ENCODE data around the gene STIL.
A peak's percentile ranks its signal among the peaks of the same experiment; 100 is the strongest.
"Not testable (repeated sequence)": the region's sequence is repeated elsewhere in the genome, so short reads cannot be mapped to it uniquely, and the experiment has no call there.

The STIL gene

GRCh38 chr1:47333922-47334764 lies 20.2 kb upstream of the STIL start:
- peak; percentile 83 for DNase-seq (ENCODE audit: insufficient read length)
- no peak; the same call in 1 of the 2 replicates for TF ChIP-seq POLR2AphosphoS5 (IDR thresholded peaks at IDR 0.05; ENCODE audit: low read depth, low read length)
- peak; percentile 70; the same call in 1 of the 2 replicates for TF ChIP-seq POLR2A (IDR thresholded peaks at IDR 0.05; ENCODE audit: low read depth, low read length)
- 0 out of 2 replicates have a peak, but pooled peaks have one; percentile 10 for TF ChIP-seq TAF1 (IDR thresholded peaks at IDR 0.05; ENCODE audit: borderline replicate concordance, low read depth, low read length)
- no peak for FAIRE-seq

- peak; percentile 71 for DNase-seq (ENCODE audit: insufficient read length)
- FAIRE-seq, result peak; percentile 94
- TF ChIP-seq POLR2A (IDR thresholded peaks at IDR 0.05; ENCODE audit: low read depth, low read length) (peak; percentile 76), TAF1 (IDR thresholded peaks at IDR 0.05; ENCODE audit: borderline replicate concordance, low read depth, low read length) (0 out of 2 replicates have a peak, but pooled peaks have one; percentile 27), POLR2AphosphoS5 (IDR thresholded peaks at IDR 0.05; ENCODE audit: low read depth, low read length) (peak; percentile 68; the same call in 1 of the 2 replicates)
Measured at GRCh38 chr1:47333578-47333921, 19.6 kb upstream of the STIL start, which contains the start of gene CMPK1. TSS of gene CMPK1 (plus strand) at chr1:47333790. CDS start at chr1:47333946, 156 bp downstream.

- no peak for FAIRE-seq
Measured at GRCh38 chr1:47332779-47333577, 19.0 kb upstream of the STIL start.

GRCh38 chr1:47331875-47332274 lies 17.9 kb upstream of the STIL start:
- DNase-seq (ENCODE audit: insufficient read length) (no peak), FAIRE-seq (no peak)
- TF ChIP-seq POLR2A (IDR thresholded peaks at IDR 0.05; ENCODE audit: low read depth, low read length), result no peak
- no peak for TF ChIP-seq POLR2AphosphoS5 (IDR thresholded peaks at IDR 0.05; ENCODE audit: low read depth, low read length)
- no peak for TF ChIP-seq TAF1 (IDR thresholded peaks at IDR 0.05; ENCODE audit: borderline replicate concordance, low read depth, low read length)

More at GRCh38 chr1:47332779-47333577, 19.0 kb upstream of the STIL start:
- no peak for TF ChIP-seq TAF1 (IDR thresholded peaks at IDR 0.05; ENCODE audit: borderline replicate concordance, low read depth, low read length)
- TF ChIP-seq POLR2A (IDR thresholded peaks at IDR 0.05; ENCODE audit: low read depth, low read length), result no peak
- no peak for TF ChIP-seq POLR2AphosphoS5 (IDR thresholded peaks at IDR 0.05; ENCODE audit: low read depth, low read length)
- DNase-seq (ENCODE audit: insufficient read length), result peak; percentile 21

- TF ChIP-seq POLR2AphosphoS5 (IDR thresholded peaks at IDR 0.05; ENCODE audit: low read depth, low read length) (no peak), TAF1 (IDR thresholded peaks at IDR 0.05; ENCODE audit: borderline replicate concordance, low read depth, low read length) (no peak), POLR2A (IDR thresholded peaks at IDR 0.05; ENCODE audit: low read depth, low read length) (no peak)
- DNase-seq (ENCODE audit: insufficient read length), result no peak
- no peak for FAIRE-seq
Measured at GRCh38 chr1:47330212-47330611, 16.3 kb upstream of the STIL start.

GRCh38 chr1:47328992-47329391 lies 15.0 kb upstream of the STIL start:
- no peak for FAIRE-seq
- no peak for TF ChIP-seq POLR2AphosphoS5 (IDR thresholded peaks at IDR 0.05; ENCODE audit: low read depth, low read length)
- no peak for TF ChIP-seq POLR2A (IDR thresholded peaks at IDR 0.05; ENCODE audit: low read depth, low read length)
- no peak for TF ChIP-seq TAF1 (IDR thresholded peaks at IDR 0.05; ENCODE audit: borderline replicate concordance, low read depth, low read length)

GRCh38 chr1:47326271-47326670 lies 12.3 kb upstream of the STIL start:
- DNase-seq (ENCODE audit: insufficient read length), result no peak
- no peak for FAIRE-seq
- TF ChIP-seq POLR2AphosphoS5 (IDR thresholded peaks at IDR 0.05; ENCODE audit: low read depth, low read length) (no peak), POLR2A (IDR thresholded peaks at IDR 0.05; ENCODE audit: low read depth, low read length) (no peak), TAF1 (IDR thresholded peaks at IDR 0.05; ENCODE audit: borderline replicate concordance, low read depth, low read length) (no peak)

More at GRCh38 chr1:47328992-47329391, 15.0 kb upstream of the STIL start:
- no peak for DNase-seq (ENCODE audit: insufficient read length)

- FAIRE-seq (no peak), DNase-seq (ENCODE audit: insufficient read length) (no peak)
- no peak for TF ChIP-seq TAF1 (IDR thresholded peaks at IDR 0.05; ENCODE audit: borderline replicate concordance, low read depth, low read length)
- no peak for TF ChIP-seq POLR2AphosphoS5 (IDR thresholded peaks at IDR 0.05; ENCODE audit: low read depth, low read length)
- no peak for TF ChIP-seq POLR2A (IDR thresholded peaks at IDR 0.05; ENCODE audit: low read depth, low read length)
Measured at GRCh38 chr1:47325528-47325927, 11.6 kb upstream of the STIL start.

GRCh38 chr1:47324682-47325081 lies 10.7 kb upstream of the STIL start:
- TF ChIP-seq TAF1 (IDR thresholded peaks at IDR 0.05; ENCODE audit: borderline replicate concordance, low read depth, low read length), result no peak
- TF ChIP-seq POLR2AphosphoS5 (IDR thresholded peaks at IDR 0.05; ENCODE audit: low read depth, low read length), result no peak
- TF ChIP-seq POLR2A (IDR thresholded peaks at IDR 0.05; ENCODE audit: low read depth, low read length), result no peak

GRCh38 chr1:47323599-47324031 lies 9.7 kb upstream of the STIL start:
- FAIRE-seq (no peak), DNase-seq (ENCODE audit: insufficient read length) (no peak)
- TF ChIP-seq POLR2AphosphoS5 (IDR thresholded peaks at IDR 0.05; ENCODE audit: low read depth, low read length) (no peak), POLR2A (IDR thresholded peaks at IDR 0.05; ENCODE audit: low read depth, low read length) (no peak), TAF1 (IDR thresholded peaks at IDR 0.05; ENCODE audit: borderline replicate concordance, low read depth, low read length) (no peak)

More at GRCh38 chr1:47324682-47325081, 10.7 kb upstream of the STIL start:
- FAIRE-seq (no peak), DNase-seq (ENCODE audit: insufficient read length) (no peak)

- not testable (repeated sequence) for FAIRE-seq; DNase-seq (ENCODE audit: insufficient read length)
Measured at GRCh38 chr1:47319968-47320367, 6.0 kb upstream of the STIL start.

Measured in GM12892 (cell line).